Measurements from ENCODE around the gene ACADVL. TPM values are rescaled to one million over a fixed set of nuclear protein-coding genes. Genes with fewer than 3 reads are reported as not detected.

ACADVL gene
- total and polyA plus RNA-seq, 2 experiments from 2014 or later: 441 to 453 TPM

- Histone ChIP-seq H3K79me2 (ENCODE audit: insufficient read depth) (peaks cover 55% of the 10 kb centered on the region), H3K27ac (no peak overlapping the region), H3K4me3 (no peak overlapping the region), H3K36me3 (ENCODE audit: low read depth) (peaks cover 6% of the 10 kb centered on the region; the same call in 1 of the 2 replicates), H3K4me1 (ENCODE audit: insufficient read depth) (0 out of 2 replicates have a peak, but pooled peaks cover 8% of the 10 kb centered on the region), H3K9me3 (ENCODE audit: low read depth) (no peaks in the 10 kb centered on the region), H3K27me3 (replicated peaks; ENCODE audit: insufficient read depth) (no peaks in the 10 kb centered on the region), H2AFZ (no peak overlapping the region), H3K9me2 (ENCODE audit: insufficient read depth) (no peaks in the 10 kb centered on the region), H3K9ac (no peak overlapping the region), H3K4me2 (ENCODE audit: unreplicated experiment) (no peak overlapping the region), H4K20me1 (ENCODE audit: insufficient read depth) (no peaks in the 10 kb centered on the region; the same call in 1 of the 2 replicates), H3F3A (ENCODE audit: insufficient read depth) (peaks cover 23% of the 10 kb centered on the region)
- in situ Hi-C loops (cut with MboI): no loop called here
- WGBS, 2 experiments (ENCODE audit: low coverage in 1 of 2, low lambda C conversion rate in 2 of 2, missing lambda C conversion rate in 2 of 2): 89 to 94% methylated on average over 11 to 14 of the region's 14 CpGs
- no peak for DNase-seq
- TF ChIP-seq EZH2phosphoT487 (IDR thresholded peaks at IDR 0.05; ENCODE audit: insufficient read depth, low read depth) (no peak), EZH2 (IDR thresholded peaks at IDR 0.05; ENCODE audit: insufficient read depth, poor library complexity, severe bottlenecking) (no peak)
Measured at GRCh38 chr17:7228920-7229319, 9.2 kb downstream of the ACADVL start.

GRCh38 chr17:7229504-7229903 is 9.8 kb downstream of the ACADVL start:
- H2AFZ ChIP-seq: no peak overlapping the region
- no peak overlapping the region for H3K9ac ChIP-seq
- no peak overlapping the region for H3K27ac ChIP-seq
- H3K36me3 ChIP-seq (ENCODE audit: low read depth): peaks cover 6% of the 10 kb centered on the region; the same call in 1 of the 2 replicates
- H3K4me1 ChIP-seq (ENCODE audit: insufficient read depth): 0 out of 2 replicates have a peak, but pooled peaks cover 8% of the 10 kb centered on the region
- no peak overlapping the region for H3K4me2 ChIP-seq (ENCODE audit: unreplicated experiment)
- WGBS, 2 experiments (ENCODE audit: low coverage in 1 of 2, low lambda C conversion rate in 2 of 2, missing lambda C conversion rate in 2 of 2): 97% methylated on average over 11 to 19 of the region's 19 CpGs
- H3F3A ChIP-seq (ENCODE audit: insufficient read depth): peaks cover 23% of the 10 kb centered on the region
- peaks cover 56% of the 10 kb centered on the region for H3K79me2 ChIP-seq (ENCODE audit: insufficient read depth)
- in situ Hi-C loops (cut with MboI): no loop called here
- TF ChIP-seq EZH2phosphoT487 (IDR thresholded peaks at IDR 0.05; ENCODE audit: insufficient read depth, low read depth) (no peak), EZH2 (IDR thresholded peaks at IDR 0.05; ENCODE audit: insufficient read depth, poor library complexity, severe bottlenecking) (no peak)
- no peaks in the 10 kb centered on the region; the same call in 1 of the 2 replicates for H4K20me1 ChIP-seq (ENCODE audit: insufficient read depth)
- H3K9me3 ChIP-seq (ENCODE audit: low read depth): no peaks in the 10 kb centered on the region
- no peaks in the 10 kb centered on the region for H3K9me2 ChIP-seq (ENCODE audit: insufficient read depth)
- H3K4me3 ChIP-seq: no peak overlapping the region
- no peaks in the 10 kb centered on the region for H3K27me3 ChIP-seq (replicated peaks; ENCODE audit: insufficient read depth)
- no peak for DNase-seq

DNA sequence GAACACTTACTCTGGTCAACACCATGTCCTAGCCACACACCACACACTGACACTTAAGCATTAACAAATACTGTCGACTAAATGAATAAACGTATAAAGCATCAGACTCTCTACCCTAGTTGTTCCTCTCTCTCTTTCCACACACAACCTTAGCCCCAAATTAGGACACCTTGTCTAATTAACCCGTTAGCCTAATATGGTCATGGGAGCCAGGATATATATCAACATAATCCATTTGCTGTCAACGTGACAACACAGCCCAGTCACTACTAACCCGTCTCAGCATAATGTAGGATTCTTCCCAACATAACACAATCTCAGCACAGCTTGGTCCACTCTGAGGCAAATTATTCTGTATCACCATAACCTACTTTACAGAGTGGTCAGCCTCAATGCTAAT is 12.4 kb downstream of the ACADVL start:
- no peak overlapping the region for H2AFZ ChIP-seq
- H3K27me3 ChIP-seq (replicated peaks; ENCODE audit: insufficient read depth): no peaks in the 10 kb centered on the region
- H3K9me3 ChIP-seq (ENCODE audit: low read depth): no peaks in the 10 kb centered on the region
- no peaks in the 10 kb centered on the region for H3K9me2 ChIP-seq (ENCODE audit: insufficient read depth)
- H3K4me3 ChIP-seq: peak overlapping the region; percentile 89
- in situ Hi-C loops (cut with MboI): no loop called here
- peaks cover 82% of the 10 kb centered on the region for H3K79me2 ChIP-seq (ENCODE audit: insufficient read depth)
- no peak overlapping the region for H3K9ac ChIP-seq
- no peak for DNase-seq
- H3F3A ChIP-seq (ENCODE audit: insufficient read depth): peaks cover 34% of the 10 kb centered on the region
- H4K20me1 ChIP-seq (ENCODE audit: insufficient read depth): no peaks in the 10 kb centered on the region; the same call in 1 of the 2 replicates
- peaks cover 22% of the 10 kb centered on the region for H3K4me1 ChIP-seq (ENCODE audit: insufficient read depth)
- no peak overlapping the region for H3K27ac ChIP-seq
- 70 to 72% methylated on average over 5 of the region's 5 CpGs for WGBS, 2 experiments (ENCODE audit: low coverage in 1 of 2, low lambda C conversion rate in 2 of 2, missing lambda C conversion rate in 2 of 2)
- TF ChIP-seq EZH2 (IDR thresholded peaks at IDR 0.05; ENCODE audit: insufficient read depth, poor library complexity, severe bottlenecking) (no peak), EZH2phosphoT487 (IDR thresholded peaks at IDR 0.05; ENCODE audit: insufficient read depth, low read depth) (no peak)
- peak overlapping the region; percentile 95 for H3K4me2 ChIP-seq (ENCODE audit: unreplicated experiment)
- H3K36me3 ChIP-seq (ENCODE audit: low read depth): no peaks in the 10 kb centered on the region; the same call in 1 of the 2 replicates

- in situ Hi-C loops (cut with MboI): no loop called here
- Histone ChIP-seq H3K27ac (peak overlapping the region; percentile 77), H3K36me3 (ENCODE audit: low read depth) (no peaks in the 10 kb centered on the region; the same call in 1 of the 2 replicates), H3K9ac (peak overlapping the region; percentile 91), H3K9me2 (ENCODE audit: insufficient read depth) (no peaks in the 10 kb centered on the region), H3K9me3 (ENCODE audit: low read depth) (no peaks in the 10 kb centered on the region), H3K79me2 (ENCODE audit: insufficient read depth) (peaks cover 89% of the 10 kb centered on the region), H4K20me1 (ENCODE audit: insufficient read depth) (no peaks in the 10 kb centered on the region; the same call in 1 of the 2 replicates), H3K4me3 (peak overlapping the region; percentile 89), H3K4me1 (ENCODE audit: insufficient read depth) (peaks cover 22% of the 10 kb centered on the region), H3K4me2 (ENCODE audit: unreplicated experiment) (peak overlapping the region; percentile 95), H2AFZ (peak overlapping the region; percentile 76), H3F3A (ENCODE audit: insufficient read depth) (peaks cover 36% of the 10 kb centered on the region), H3K27me3 (replicated peaks; ENCODE audit: insufficient read depth) (no peaks in the 10 kb centered on the region)
- peak; percentile 75 for DNase-seq
- WGBS, 2 experiments (ENCODE audit: low coverage in 1 of 2, low lambda C conversion rate in 2 of 2, missing lambda C conversion rate in 2 of 2): 1% methylated on average over 9 of the region's 9 CpGs
- no peak for TF ChIP-seq EZH2 (IDR thresholded peaks at IDR 0.05; ENCODE audit: insufficient read depth, poor library complexity, severe bottlenecking)
- no peak for TF ChIP-seq EZH2phosphoT487 (IDR thresholded peaks at IDR 0.05; ENCODE audit: insufficient read depth, low read depth)
Measured at GRCh38 chr17:7233701-7234082, 14.0 kb downstream of the ACADVL start.
